Smooth muscle cell of the pulmonary artery (primary cell): ENCODE data around the gene UPK3BL2. TPM values are rescaled to one million over a fixed set of nuclear protein-coding genes. Genes with fewer than 3 reads are reported as not detected.

Experiments
- total RNA-seq: library from RNA; depleted of rRNA; stranded (reverse); fragments of >200 nt; gene quantifications from 2 replicates; pipeline ENCODE4 v1.2.3, GENCODE V29; 2014

Gene UPK3BL2, protein sequence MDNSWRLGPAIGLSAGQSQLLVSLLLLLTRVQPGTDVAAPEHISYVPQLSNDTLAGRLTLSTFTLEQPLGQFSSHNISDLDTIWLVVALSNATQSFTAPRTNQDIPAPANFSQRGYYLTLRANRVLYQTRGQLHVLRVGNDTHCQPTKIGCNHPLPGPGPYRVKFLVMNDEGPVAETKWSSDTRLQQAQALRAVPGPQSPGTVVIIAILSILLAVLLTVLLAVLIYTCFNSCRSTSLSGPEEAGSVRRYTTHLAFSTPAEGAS
- 3.4 and 3.5 TPM in 2 replicates for total RNA-seq

DNA sequence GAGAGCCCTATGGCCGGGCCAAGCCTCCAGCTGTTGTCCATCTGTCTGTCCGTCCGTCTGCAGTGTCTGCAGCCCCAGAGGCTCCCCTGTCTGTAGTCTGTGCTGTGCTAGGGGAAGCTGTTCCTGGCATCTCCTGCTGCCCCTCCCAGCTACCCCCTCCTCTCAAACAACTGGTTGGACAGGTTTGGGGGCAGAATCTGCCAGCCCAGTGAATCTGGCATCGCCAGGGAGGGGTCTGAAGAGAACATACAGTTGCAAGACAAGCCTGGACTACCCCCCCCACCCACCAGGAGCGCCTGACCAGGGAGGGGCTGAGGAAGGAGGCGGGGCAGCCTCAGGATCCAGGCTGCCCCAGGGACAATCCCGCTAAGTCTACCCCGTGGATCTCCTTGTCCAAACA lies at the start of gene UPK3BL2:
UPK3BL2 (minus strand) TSS at position 101 of the 400 bp plus-strand sequence; CDS start at position 41, 60 bp downstream.

DNA sequence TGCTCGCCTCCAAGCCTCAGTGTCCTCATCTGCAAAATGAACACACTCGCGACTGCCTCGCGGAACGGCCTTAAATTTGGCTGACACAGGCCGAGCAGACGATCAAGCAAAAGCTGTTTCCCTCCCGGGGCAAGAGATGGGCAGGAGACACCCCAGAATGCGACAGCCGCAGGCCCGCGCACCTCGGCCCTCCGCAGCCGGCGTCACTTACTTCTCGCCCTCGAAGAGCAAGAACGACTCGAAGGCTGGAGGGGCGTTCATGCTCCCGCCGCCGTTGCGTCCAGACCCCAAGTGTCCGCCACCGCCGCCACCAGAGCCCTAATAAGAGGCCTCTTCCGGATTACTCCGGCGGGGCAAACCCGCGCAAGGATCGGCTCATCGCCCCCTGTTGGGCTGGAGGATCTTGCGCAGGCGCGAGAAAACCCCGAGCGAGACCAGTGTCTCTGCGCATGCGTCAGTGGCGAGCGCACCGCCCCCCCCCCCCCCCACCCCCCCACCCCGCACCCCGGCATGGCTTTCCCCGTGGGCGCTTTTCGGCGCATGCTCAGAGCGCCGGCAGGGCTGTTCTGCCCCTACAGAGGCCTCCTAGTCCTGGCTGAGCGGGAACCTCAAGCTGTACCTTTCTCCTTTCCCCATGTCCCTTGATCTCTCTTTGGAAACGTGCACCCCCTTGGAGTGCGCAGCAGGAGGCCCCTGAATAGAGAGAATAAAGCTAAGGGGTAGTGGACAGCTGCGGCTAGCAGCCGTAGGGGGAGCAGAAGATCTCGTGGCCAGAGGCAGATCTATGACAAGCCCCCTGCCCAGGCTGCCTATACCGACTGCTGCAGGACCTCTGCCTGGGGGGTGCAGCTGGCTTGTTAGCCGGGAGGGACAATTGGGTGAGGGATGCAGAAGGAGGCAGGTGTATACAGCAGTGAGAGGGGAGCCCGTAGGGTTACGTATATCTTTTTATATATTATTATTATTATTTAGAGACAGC lies 29.1 kb upstream of the UPK3BL2 start, which contains the start of gene POLR2J3:
POLR2J3 (minus strand) TSS at position 323 of the 979 bp plus-strand sequence; CDS start at position 261, 62 bp downstream.

DNA sequence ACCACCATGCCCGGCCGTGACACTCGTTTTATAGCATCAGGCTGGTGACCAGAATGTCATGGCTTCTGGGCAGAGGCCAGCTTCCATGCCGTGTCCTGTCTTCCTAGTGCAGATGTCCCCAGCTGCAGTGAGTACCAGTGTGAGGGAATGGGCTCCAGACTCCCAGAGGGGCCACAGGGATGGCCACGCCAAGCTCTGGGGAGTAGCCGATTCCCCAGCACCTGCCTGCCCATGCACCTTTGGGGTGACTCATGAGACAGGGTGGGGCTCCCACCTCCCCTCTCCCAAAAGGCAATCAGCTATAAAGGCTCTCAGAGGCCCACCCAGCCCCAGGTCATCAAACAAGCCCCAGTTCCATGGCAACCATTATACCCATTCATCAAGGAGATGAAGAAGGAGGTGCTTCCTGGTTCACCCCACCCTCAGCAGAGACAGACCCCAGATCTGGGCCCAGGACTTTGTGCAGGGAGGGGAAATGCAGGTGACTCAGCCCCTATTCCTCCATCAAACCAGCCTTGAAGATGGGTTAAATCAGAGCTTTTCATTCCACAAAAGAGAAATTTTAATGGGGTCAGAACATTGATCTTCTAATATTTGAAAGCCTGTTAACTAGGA lies 7.4 kb upstream of the UPK3BL2 start, which contains the start of gene SPDYE2:
SPDYE2 (plus strand) TSS at position 419 of the 615 bp plus-strand sequence. CDS start 2,030 bp downstream, outside the sequence.

DNA sequence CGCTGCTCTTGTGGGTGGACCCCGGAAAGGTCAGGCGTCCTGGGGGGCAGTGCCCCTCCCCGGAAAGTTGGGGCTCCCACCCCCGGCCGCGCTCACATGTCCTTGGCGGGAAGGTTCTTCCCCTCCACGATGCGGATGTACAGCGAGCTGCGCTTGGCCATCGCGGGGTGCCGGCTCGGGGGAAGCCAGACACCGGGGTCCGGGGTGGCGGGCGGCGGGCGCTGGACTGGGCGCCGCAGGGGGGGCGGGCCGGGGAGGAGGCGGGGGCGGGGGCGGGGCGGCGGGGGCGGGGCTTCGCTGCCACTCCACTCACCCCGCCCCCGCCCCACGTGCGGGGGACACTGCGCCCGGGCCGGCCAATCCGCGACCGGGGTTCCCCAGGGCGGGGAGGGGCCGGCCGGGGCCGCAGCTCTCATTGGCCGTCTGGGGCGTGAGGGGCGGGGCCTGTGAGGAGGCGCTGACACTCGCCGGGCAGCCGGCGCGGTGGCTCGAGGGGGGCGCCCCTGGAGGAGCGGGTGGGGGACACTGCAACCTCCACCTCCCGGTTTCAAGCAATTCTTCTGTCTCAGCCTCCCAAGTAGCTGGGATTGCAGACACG lies 25.8 kb downstream of the UPK3BL2 start, which contains the start of gene RASA4B:
RASA4B (minus strand) TSS at position 228 of the 598 bp plus-strand sequence; CDS start at position 161, 67 bp downstream.

Other genes starting within 250 kb of the UPK3BL2 start
- not detected in 2 replicates for gene SPDYE6, start 187.3 kb downstream of the UPK3BL2 start, total RNA-seq
- 13.9 and 21.3 TPM in 2 replicates for gene PRKRIP1, start 147.3 kb downstream of the UPK3BL2 start, total RNA-seq
- 85.9 and 102 TPM in 2 replicates for gene ORAI2, start 110.1 kb downstream of the UPK3BL2 start, total RNA-seq
- gene ALKBH4, start 78.8 kb downstream of the UPK3BL2 start, total RNA-seq = 10.1 and 10.6 TPM in 2 replicates
- 18.8 and 26.1 TPM in 2 replicates for gene LRWD1, start 78.7 kb downstream of the UPK3BL2 start, total RNA-seq
- gene POLR2J, start 64.8 kb downstream of the UPK3BL2 start, total RNA-seq = 16.3 and 22.2 TPM in 2 replicates
- gene RASA4B, start 25.9 kb downstream of the UPK3BL2 start, total RNA-seq = 7.7 and 10.0 TPM in 2 replicates
- not detected in 2 replicates for gene SPDYE2, start 7.5 kb upstream of the UPK3BL2 start, total RNA-seq
- 34.6 and 36.8 TPM in 2 replicates for gene POLR2J3, start 28.9 kb upstream of the UPK3BL2 start, total RNA-seq
- gene RASA4, start 73.1 kb upstream of the UPK3BL2 start, total RNA-seq = 23.3 and 40.3 TPM in 2 replicates
- 9.6 and 14.3 TPM in 2 replicates for gene UPK3BL1, start 99.1 kb upstream of the UPK3BL2 start, total RNA-seq
- not detected in 2 replicates for gene SPDYE2B, start 106.6 kb upstream of the UPK3BL2 start, total RNA-seq
- 3.2 and 3.7 TPM in 2 replicates for gene POLR2J2, start 128.0 kb upstream of the UPK3BL2 start, total RNA-seq
- gene FAM185A, start 205.3 kb upstream of the UPK3BL2 start, total RNA-seq = 7.4 and 9.2 TPM in 2 replicates